Right lobe of liver (tissue), 4 donors: ENCODE results near the gene NOTCH1.

ENCODE experiments used
- POLR2A ChIP-seq: fragments of 450-650 bp; IDR thresholded peaks from one replicate; pipeline ENCODE4 v1.6.1; 2017; ENCODE audit warnings: antibody characterized with exemption, mild to moderate bottlenecking
- TF ChIP-seq, protein P1 (sequence below), 4 donors: fragments of 200-600 bp in 3 of 4; fragments of 450-650 bp in 1 of 4; IDR thresholded peaks; one replicate each; pipeline versions ENCODE4 v1.5.1 to v1.8.0; 2016 to 2022; ENCODE audit warnings: antibody characterized with exemption in 4 of 4, mild to moderate bottlenecking in 2 of 4
- donor health status: DM: no; HTN: no; CAD: no.
- donor health status: DM: no; HTN: no; CAD: no.
- donor health status: DM: no; HTN: yes; CAD: no.

DNA sequence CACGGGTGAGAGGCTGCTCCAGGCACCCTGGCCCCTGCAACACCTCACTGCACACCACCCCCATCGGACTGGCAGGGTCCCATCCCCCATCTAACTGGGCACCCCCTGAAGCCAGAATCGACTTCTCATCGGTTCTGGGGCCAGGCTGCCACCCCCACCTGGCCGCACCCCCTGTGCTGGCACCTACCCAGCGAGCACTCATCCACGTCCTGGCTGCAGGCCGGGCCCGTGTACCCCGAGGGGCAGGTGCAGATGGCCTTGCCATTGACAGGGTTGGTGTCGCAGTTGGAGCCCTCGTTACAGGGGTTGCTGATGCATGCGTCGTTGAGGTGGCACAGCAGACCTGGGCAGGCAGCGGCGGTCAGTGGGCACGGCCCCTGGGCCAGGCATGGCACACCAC, 27.9 kb downstream of the NOTCH1 start:
- TF ChIP-seq, protein P1, sequence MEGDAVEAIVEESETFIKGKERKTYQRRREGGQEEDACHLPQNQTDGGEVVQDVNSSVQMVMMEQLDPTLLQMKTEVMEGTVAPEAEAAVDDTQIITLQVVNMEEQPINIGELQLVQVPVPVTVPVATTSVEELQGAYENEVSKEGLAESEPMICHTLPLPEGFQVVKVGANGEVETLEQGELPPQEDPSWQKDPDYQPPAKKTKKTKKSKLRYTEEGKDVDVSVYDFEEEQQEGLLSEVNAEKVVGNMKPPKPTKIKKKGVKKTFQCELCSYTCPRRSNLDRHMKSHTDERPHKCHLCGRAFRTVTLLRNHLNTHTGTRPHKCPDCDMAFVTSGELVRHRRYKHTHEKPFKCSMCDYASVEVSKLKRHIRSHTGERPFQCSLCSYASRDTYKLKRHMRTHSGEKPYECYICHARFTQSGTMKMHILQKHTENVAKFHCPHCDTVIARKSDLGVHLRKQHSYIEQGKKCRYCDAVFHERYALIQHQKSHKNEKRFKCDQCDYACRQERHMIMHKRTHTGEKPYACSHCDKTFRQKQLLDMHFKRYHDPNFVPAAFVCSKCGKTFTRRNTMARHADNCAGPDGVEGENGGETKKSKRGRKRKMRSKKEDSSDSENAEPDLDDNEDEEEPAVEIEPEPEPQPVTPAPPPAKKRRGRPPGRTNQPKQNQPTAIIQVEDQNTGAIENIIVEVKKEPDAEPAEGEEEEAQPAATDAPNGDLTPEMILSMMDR (IDR thresholded peaks at IDR 0.05): no peak
- no peak for TF ChIP-seq POLR2A
